HepG2 (cell line): ENCODE results near the gene DGCR8. TPM values are rescaled to one million over a fixed set of nuclear protein-coding genes. Genes with fewer than 3 reads are reported as not detected.
A peak's percentile ranks its signal among the peaks of the same experiment; 100 is the strongest.

Experiments
- AHDC1 ChIP-seq: sonication (generic); formaldehyde crosslinking; IDR thresholded peaks from 2 replicates; pipeline ENCODE4 v1.5.1; 2020; ENCODE audit warnings: mild to moderate bottlenecking, missing genetic modification reagents, borderline replicate concordance
- CHD2 ChIP-seq: IDR thresholded peaks from 2 replicates; pipeline ENCODE4 v1.6.1; 2011; ENCODE audit warnings: low read depth, low read length, improper control_type of control experiment
- CREBL2 ChIP-seq: sonication (generic); formaldehyde crosslinking; IDR thresholded peaks from 2 replicates; pipeline ENCODE4 v1.8.1; 2023; ENCODE audit warnings: missing genetic modification reagents, mild to moderate bottlenecking, borderline replicate concordance
- CSRNP1 ChIP-seq: sonication (generic); formaldehyde crosslinking; IDR thresholded peaks from 2 replicates; pipeline ENCODE4 v1.8.1; 2023; ENCODE audit warnings: mild to moderate bottlenecking, missing genetic modification reagents
- GABPB1 ChIP-seq: IDR thresholded peaks from 2 replicates; pipeline ENCODE4 v1.6.1; 2016; ENCODE audit warnings: mild to moderate bottlenecking, missing genetic modification reagents, moderate library complexity, missing compliant biosample characterization
- HMGXB4 ChIP-seq, 2 experiments: sonication (generic) in 1 of 2; formaldehyde crosslinking in 1 of 2; IDR thresholded peaks; 2 replicates each; pipeline versions ENCODE4 v1.4.0 to v1.6.1; 2018 to 2020; ENCODE audit warnings: missing genetic modification reagents in 2 of 2, borderline replicate concordance in 1 of 2, low read depth in 1 of 2, mild to moderate bottlenecking in 1 of 2, missing biosample characterization in 1 of 2
- IRF1 ChIP-seq: sonication (generic); formaldehyde crosslinking; IDR thresholded peaks from 2 replicates; pipeline ENCODE4 v1.4.0; 2020; ENCODE audit warnings: low read depth, mild to moderate bottlenecking, missing genetic modification reagents
- KDM2A ChIP-seq: sonication (generic); formaldehyde crosslinking; IDR thresholded peaks from 2 replicates; pipeline ENCODE4 v1.4.0; 2020; ENCODE audit warnings: low read depth, missing genetic modification reagents, borderline replicate concordance
- SRF ChIP-seq: IDR thresholded peaks from 2 replicates; pipeline ENCODE4 v1.6.1; 2011; ENCODE audit warnings: mild to moderate bottlenecking, low read depth, low read length, moderate library complexity
- TERF1 ChIP-seq: sonication (generic); formaldehyde crosslinking; IDR thresholded peaks from 2 replicates; pipeline ENCODE4 v1.8.0; 2022; ENCODE audit warnings: mild to moderate bottlenecking, missing genetic modification reagents, moderate library complexity
- ZGPAT ChIP-seq: IDR thresholded peaks from 2 replicates; pipeline ENCODE4 v1.6.1; 2016; ENCODE audit warnings: mild to moderate bottlenecking
- ZNF124 ChIP-seq: sonication (generic); formaldehyde crosslinking; IDR thresholded peaks from 2 replicates; pipeline ENCODE4 v1.4.0; 2020; ENCODE audit warnings: missing genetic modification reagents
- ZNF432 ChIP-seq: sonication (generic); formaldehyde crosslinking; IDR thresholded peaks from 2 replicates; pipeline ENCODE4 v1.5.0; 2020; ENCODE audit warnings: missing genetic modification reagents, mild to moderate bottlenecking, borderline replicate concordance
- ZNF724P ChIP-seq: sonication (generic); formaldehyde crosslinking; IDR thresholded peaks from 2 replicates; pipeline ENCODE4 v1.8.0; 2022; ENCODE audit warnings: missing genetic modification reagents, borderline replicate concordance
- polyA plus RNA-seq, 8 experiments: library from polyadenylated mRNA; depleted of rRNA in 3 of 8; stranded (reverse) in 7 of 8; unstranded in 1 of 8; fragments of >200 nt; fragmentation: Illumina TruSeq in 4 of 8; extraction: Trizol in 4 of 8; gene quantifications; 2 replicates each; pipeline versions ENCODE4 v1.2.1 to v1.2.3, GENCODE V29; 2011 to 2016; ENCODE audit warnings: low read depth in 4 of 8, missing spikeins in 1 of 8, mixed read lengths in 1 of 8; ENCODE audit not compliant: insufficient read depth in 1 of 8
- total RNA-seq, 5 experiments: library from RNA; depleted of rRNA; stranded (reverse); fragments of >200 nt; fragmentation: Illumina TruSeq; extraction: Trizol; gene quantifications; 2 replicates each; pipeline ENCODE4 v1.2.3, GENCODE V29; 2016; ENCODE audit warnings: low read depth in 1 of 5

The DGCR8 gene
- total and polyA plus RNA-seq, 2 of the 13 experiments (the other 11 are each of a cell fraction or from before 2014, with no cell fraction given): 10.2 to 23.2 TPM

GRCh38 chr22:20079745-20080444 lies at the start of gene DGCR8 (continued):
- TF ChIP-seq AHDC1 (CRISPR knock-in tag) (no peak), SRF (no peak), ZNF432 (CRISPR knock-in tag) (no peak), ZNF724P (CRISPR knock-in tag) (peak; percentile 89), CSRNP1 (CRISPR knock-in tag) (peak; percentile 75), CHD2 (peak; percentile 76), ZGPAT (CRISPR knock-in tag) (peak; percentile 62), TERF1 (CRISPR knock-in tag) (0 out of 2 replicates have a peak, but pooled peaks have one; percentile 73), ZNF124 (CRISPR knock-in tag) (peak; percentile 91), CREBL2 (CRISPR knock-in tag) (peak; percentile 32; the same call in 1 of the 2 replicates), IRF1 (CRISPR knock-in tag) (no peak), GABPB1 (CRISPR knock-in tag) (peak; percentile 92), HMGXB4 (CRISPR knock-in tag; IDR thresholded peaks at IDR 0.05; ENCODE audit: borderline replicate concordance in 1 of 2, low read depth in 1 of 2) (peak; percentile 30 to 88; a peak in 3 of 4 replicates), KDM2A (CRISPR knock-in tag) (peak; percentile 96)
